Muscle of leg (tissue), 11 donors: ENCODE results near the gene C6orf89. TPM values are rescaled to one million over a fixed set of nuclear protein-coding genes. Genes with fewer than 3 reads are reported as not detected.

Experiments
- DNase-seq: peaks from one replicate; pipeline ENCODE4 v3.0.0; 2013
- H3K27ac ChIP-seq: one replicate; pipeline ENCODE4 v1.5.1; 2013; ENCODE audit warnings: mild to moderate bottlenecking, low read length, control low read depth
- H3K27me3 ChIP-seq: one replicate; pipeline ENCODE4 v1.6.1; 2013; ENCODE audit warnings: low read length; ENCODE audit not compliant: control insufficient read depth, insufficient read depth
- H3K36me3 ChIP-seq: one replicate; pipeline ENCODE4 v1.6.1; 2013; ENCODE audit warnings: low read length; ENCODE audit not compliant: control insufficient read depth, insufficient read depth
- H3K4me1 ChIP-seq: one replicate; pipeline ENCODE4 v1.6.1; 2013; ENCODE audit warnings: low read length; ENCODE audit not compliant: control insufficient read depth, insufficient read depth
- H3K4me3 ChIP-seq: one replicate; pipeline ENCODE4 v1.5.1; 2013; ENCODE audit warnings: low read length, control low read depth
- H3K9me3 ChIP-seq: replicated peaks from 2 replicates; pipeline ENCODE4 v1.6.1; 2013; ENCODE audit warnings: low read depth, low read length; ENCODE audit not compliant: control insufficient read depth
- WGBS: methylation state at CpG from one replicate; pipeline ENCODE4 v1.1.5; 2013; ENCODE audit warnings: missing lambda C conversion rate; ENCODE audit not compliant: insufficient coverage; 5-methylcytosine and 5-hydroxymethylcytosine counted together
- polyA plus RNA-seq, 8 donors: library from polyadenylated mRNA; unstranded; fragments of 120-200 nt; gene quantifications; one replicate each; pipeline versions ENCODE4 v1.2.1 to v1.2.3, GENCODE V29; 2013; ENCODE audit warnings: inconsistent platforms in 1 of 8, low replicate concordance in 1 of 8; ENCODE audit not compliant: insufficient read length in 8 of 8, insufficient read depth in 1 of 8
- total RNA-seq: library from RNA; stranded (reverse); fragments of 120-200 nt; gene quantifications from one replicate; pipeline ENCODE4 v1.2.4, GENCODE V29; 2013

Gene C6orf89
- total and polyA plus RNA-seq, 9 donors: 26.7 to 36.2 (median 32.2) TPM

GRCh38 chr6:36967301-36967700 is 81.5 kb downstream of the C6orf89 start:
- peaks cover 52% of the 10 kb centered on the region for H3K36me3 ChIP-seq
- H3K4me3 ChIP-seq: no peak overlapping the region
- H3K27ac ChIP-seq: no peak overlapping the region
- peak; percentile 2 for DNase-seq
- H3K4me1 ChIP-seq: peaks cover 20% of the 10 kb centered on the region
- H3K9me3 ChIP-seq: no peaks in the 10 kb centered on the region
- peaks cover under 1% of the 10 kb centered on the region for H3K27me3 ChIP-seq
- no CpG with 5 or more reads among the region's 3 CpGs for WGBS

GRCh38 chr6:36967757-36968156 is 82.0 kb downstream of the C6orf89 start:
- no peak for DNase-seq
- Histone ChIP-seq H3K36me3 (peaks cover 57% of the 10 kb centered on the region), H3K27me3 (no peaks in the 10 kb centered on the region), H3K4me1 (peaks cover 20% of the 10 kb centered on the region), H3K27ac (no peak overlapping the region), H3K9me3 (no peaks in the 10 kb centered on the region), H3K4me3 (no peak overlapping the region)
- WGBS: 57% methylated on average over 2 of the region's 4 CpGs

- 65% methylated on average over 13 of the region's 16 CpGs for WGBS
- peak; percentile 33 for DNase-seq
These were observed 82.7 kb downstream of the C6orf89 start for GRCh38 chr6:36968266-36968977.

GRCh38 chr6:36969240-36969691 is 83.5 kb downstream of the C6orf89 start:
- Histone ChIP-seq H3K9me3 (no peaks in the 10 kb centered on the region), H3K27me3 (no peaks in the 10 kb centered on the region), H3K4me3 (no peak overlapping the region), H3K27ac (no peak overlapping the region), H3K36me3 (peaks cover 72% of the 10 kb centered on the region), H3K4me1 (peaks cover 12% of the 10 kb centered on the region)
- DNase-seq: peak; percentile 1
- 86% methylated on average over 13 of the region's 14 CpGs for WGBS

More at GRCh38 chr6:36968266-36968977, 82.7 kb downstream of the C6orf89 start:
- Histone ChIP-seq H3K4me1 (peaks cover 20% of the 10 kb centered on the region), H3K36me3 (peaks cover 64% of the 10 kb centered on the region), H3K27me3 (no peaks in the 10 kb centered on the region), H3K4me3 (no peak overlapping the region), H3K9me3 (no peaks in the 10 kb centered on the region), H3K27ac (no peak overlapping the region)

- H3K36me3 ChIP-seq: peaks cover 82% of the 10 kb centered on the region
- H3K27me3 ChIP-seq: no peaks in the 10 kb centered on the region
- H3K27ac ChIP-seq: no peak overlapping the region
- H3K4me3 ChIP-seq: no peak overlapping the region
- peaks cover 3% of the 10 kb centered on the region for H3K4me1 ChIP-seq
- DNase-seq: no peak
- no peaks in the 10 kb centered on the region for H3K9me3 ChIP-seq
- 94% methylated on average over 4 of the region's 17 CpGs for WGBS
These were observed 84.5 kb downstream of the C6orf89 start for GRCh38 chr6:36969988-36970891.

- no peaks in the 10 kb centered on the region for H3K27me3 ChIP-seq
- H3K36me3 ChIP-seq: peaks cover 89% of the 10 kb centered on the region
- H3K9me3 ChIP-seq: no peaks in the 10 kb centered on the region
- DNase-seq: no peak
- peaks cover 3% of the 10 kb centered on the region for H3K4me1 ChIP-seq
- no peak overlapping the region for H3K27ac ChIP-seq
- H3K4me3 ChIP-seq: no peak overlapping the region
- WGBS: 79% methylated on average over 14 of the region's 17 CpGs
These were observed 85.4 kb downstream of the C6orf89 start for GRCh38 chr6:36970892-36971842.

GRCh38 chr6:36971921-36972673 is 86.3 kb downstream of the C6orf89 start:
- Histone ChIP-seq H3K27ac (no peak overlapping the region), H3K9me3 (no peaks in the 10 kb centered on the region), H3K4me1 (peaks cover 3% of the 10 kb centered on the region), H3K4me3 (no peak overlapping the region), H3K27me3 (no peaks in the 10 kb centered on the region), H3K36me3 (peaks cover 98% of the 10 kb centered on the region)
- no peak for DNase-seq
- 77% methylated on average over 13 of the region's 14 CpGs for WGBS

GRCh38 chr6:36973190-36973589 is 87.4 kb downstream of the C6orf89 start:
- Histone ChIP-seq H3K27me3 (no peaks in the 10 kb centered on the region), H3K4me1 (peaks cover 3% of the 10 kb centered on the region), H3K4me3 (no peak overlapping the region), H3K9me3 (no peaks in the 10 kb centered on the region), H3K36me3 (peaks cover 99% of the 10 kb centered on the region), H3K27ac (no peak overlapping the region)
- WGBS: no CpG with 5 or more reads among the region's 1 CpG
- DNase-seq: no peak

GRCh38 chr6:36973647-36974046 is 87.9 kb downstream of the C6orf89 start:
- DNase-seq: no peak
- no peaks in the 10 kb centered on the region for H3K27me3 ChIP-seq
- 100% methylated on average over 2 of the region's 4 CpGs for WGBS
- H3K4me1 ChIP-seq: no peaks in the 10 kb centered on the region
- no peak overlapping the region for H3K27ac ChIP-seq
- no peaks in the 10 kb centered on the region for H3K9me3 ChIP-seq
- H3K36me3 ChIP-seq: peaks cover 97% of the 10 kb centered on the region
- no peak overlapping the region for H3K4me3 ChIP-seq
